ENCODE results near the gene AFMID.
A peak's percentile ranks its signal among the peaks of the same experiment; 100 is the strongest.

The AFMID gene

GRCh38 chr17:78252111-78252634, 65.0 kb downstream of the AFMID start:
- ChIA-PET CTCF (interaction anchor here (0.6 to 6.1 kb wide), 17 partner anchors 15 to 186 kb away, joined by 3 to 60 read pairs (median 13); no protein-coding TSS in a partner anchor), POLR2A (interaction anchor here (1.0 to 1.7 kb wide), 3 partner anchors 47 to 66 kb away, joined by 3 to 5 read pairs (median 4); partner anchors contain the start of genes AFMID and TK1)
- no peaks in the 10 kb centered on the region for H3K9me3 ChIP-seq (ENCODE audit: control insufficient read depth, insufficient read depth, low read depth, low read length)
- TF ChIP-seq ZNF433 (tag by site-specific recombination; IDR thresholded peaks at IDR 0.05; ENCODE audit: low read depth) (no peak), ZNF426 (tag by site-specific recombination; IDR thresholded peaks at IDR 0.05) (no peak), BCL11B (tag by site-specific recombination; IDR thresholded peaks at IDR 0.05; ENCODE audit: low read depth) (no peak), PRDM10 (tag by site-specific recombination; IDR thresholded peaks at IDR 0.05) (peak; percentile 69), ZFP41 (tag by site-specific recombination; IDR thresholded peaks at IDR 0.05; ENCODE audit: borderline replicate concordance) (no peak)
- H3K36me3 ChIP-seq (ENCODE audit: control insufficient read depth in 2 of 2, insufficient read depth in 1 of 2, low read length in 2 of 2), result no peaks in the 10 kb centered on the region
- no peak overlapping the region for H3K4me3 ChIP-seq (ENCODE audit: low read depth, low read length)
- H3K4me1 ChIP-seq (ENCODE audit: control insufficient read depth, insufficient read depth, low read length), result no peaks in the 10 kb centered on the region
- no peak overlapping the region for H3K27ac ChIP-seq (ENCODE audit: extremely low read depth, low read depth, low read length)

GRCh38 chr17:78252701-78253635, 65.8 kb downstream of the AFMID start:
- ChIA-PET CTCF (interaction anchor here (0.7 to 6.1 kb wide), 7 partner anchors 16 to 192 kb away, joined by 3 to 60 read pairs (median 4); no protein-coding TSS in a partner anchor), POLR2A (interaction anchor here (0.6 kb wide), 1 partner anchor 49 kb away, joined by 5 read pairs; no protein-coding TSS in a partner anchor)
- Histone ChIP-seq H3K27ac (ENCODE audit: extremely low read depth, low read depth, low read length) (no peak overlapping the region), H3K4me3 (ENCODE audit: low read depth, low read length) (no peak overlapping the region), H3K9me3 (ENCODE audit: control insufficient read depth, insufficient read depth, low read depth, low read length) (no peaks in the 10 kb centered on the region), H3K36me3 (ENCODE audit: control insufficient read depth in 2 of 2, insufficient read depth in 1 of 2, low read length in 2 of 2) (no peaks in the 10 kb centered on the region), H3K4me1 (ENCODE audit: control insufficient read depth, insufficient read depth, low read length) (no peaks in the 10 kb centered on the region)
- TF ChIP-seq ZNF658 (tag by site-specific recombination; IDR thresholded peaks at IDR 0.05), result no peak
- TF ChIP-seq ZNF624 (tag by site-specific recombination; IDR thresholded peaks at IDR 0.05), result no peak
- TF ChIP-seq ZBTB6 (tag by site-specific recombination; IDR thresholded peaks at IDR 0.05), result no peak
- TF ChIP-seq ZNF626 (tag by site-specific recombination; IDR thresholded peaks at IDR 0.05), result no peak
- no peak for TF ChIP-seq ZNF184 (tag by site-specific recombination; IDR thresholded peaks at IDR 0.05)
- TF ChIP-seq ZNF302 (tag by site-specific recombination; IDR thresholded peaks at IDR 0.05; ENCODE audit: low read depth), result no peak
- 0 out of 2 replicates have a peak, but pooled peaks have one; percentile 22 for TF ChIP-seq ZEB2 (tag by site-specific recombination; IDR thresholded peaks at IDR 0.05)
- TF ChIP-seq KLF9 (tag by site-specific recombination; IDR thresholded peaks at IDR 0.05; ENCODE audit: low read depth), result no peak
- no peak for TF ChIP-seq ZNF548 (tag by site-specific recombination; IDR thresholded peaks at IDR 0.05)
- 0 out of 2 replicates have a peak, but pooled peaks have one; percentile 33 for TF ChIP-seq ZBTB48 (tag by site-specific recombination; IDR thresholded peaks at IDR 0.05)
- no peak for TF ChIP-seq GLIS2 (tag by site-specific recombination; IDR thresholded peaks at IDR 0.05)
- no peak for TF ChIP-seq PRDM6 (tag by site-specific recombination; IDR thresholded peaks at IDR 0.05)
- TF ChIP-seq SCRT2 (tag by site-specific recombination; IDR thresholded peaks at IDR 0.05), result peak; percentile 83
- TF ChIP-seq ZNF391 (tag by site-specific recombination; IDR thresholded peaks at IDR 0.05; ENCODE audit: borderline replicate concordance, low read depth), result no peak
- no peak for TF ChIP-seq ZNF629 (tag by site-specific recombination; IDR thresholded peaks at IDR 0.05)
- TF ChIP-seq REPIN1 (tag by site-specific recombination; IDR thresholded peaks at IDR 0.05; ENCODE audit: low read depth), result no peak
